ENCODE measurements around the gene SLC22A16.
A peak's percentile ranks its signal among the peaks of the same experiment; 100 is the strongest.

Gene SLC22A16

GRCh38 chr6:110399219-110400071 is 77.0 kb downstream of the SLC22A16 start:
- DNase-seq = no peak

- DNase-seq = peak; percentile 1
Measured at GRCh38 chr6:110398778-110399177, 77.6 kb downstream of the SLC22A16 start.

GRCh38 chr6:110395221-110395620 is 81.2 kb downstream of the SLC22A16 start:
- no peak for DNase-seq

GRCh38 chr6:110394409-110394808 is 82.0 kb downstream of the SLC22A16 start:
- no peak for DNase-seq

GRCh38 chr6:110392727-110393126 is 83.7 kb downstream of the SLC22A16 start:
- DNase-seq = no peak

GRCh38 chr6:110390404-110390803 is 86.0 kb downstream of the SLC22A16 start:
- no peak for DNase-seq

GRCh38 chr6:110389689-110390382 is 86.6 kb downstream of the SLC22A16 start:
- DNase-seq = no peak

- DNase-seq = no peak
Measured at GRCh38 chr6:110387986-110388385, 88.4 kb downstream of the SLC22A16 start.

- no peak for DNase-seq
Measured at GRCh38 chr6:110385458-110385863, 91.0 kb downstream of the SLC22A16 start.

- DNase-seq = no peak
Measured at GRCh38 chr6:110378552-110378951, 97.9 kb downstream of the SLC22A16 start.

Data from activated CD4-positive, alpha-beta T cell treated with anti-CD3 and anti-CD28 coated beads, Interleukin-2, amount 50 U/mL, for 16 hours (primary cell).